Measurements from ENCODE around the gene MRPS15.

MRPS15 gene

DNA sequence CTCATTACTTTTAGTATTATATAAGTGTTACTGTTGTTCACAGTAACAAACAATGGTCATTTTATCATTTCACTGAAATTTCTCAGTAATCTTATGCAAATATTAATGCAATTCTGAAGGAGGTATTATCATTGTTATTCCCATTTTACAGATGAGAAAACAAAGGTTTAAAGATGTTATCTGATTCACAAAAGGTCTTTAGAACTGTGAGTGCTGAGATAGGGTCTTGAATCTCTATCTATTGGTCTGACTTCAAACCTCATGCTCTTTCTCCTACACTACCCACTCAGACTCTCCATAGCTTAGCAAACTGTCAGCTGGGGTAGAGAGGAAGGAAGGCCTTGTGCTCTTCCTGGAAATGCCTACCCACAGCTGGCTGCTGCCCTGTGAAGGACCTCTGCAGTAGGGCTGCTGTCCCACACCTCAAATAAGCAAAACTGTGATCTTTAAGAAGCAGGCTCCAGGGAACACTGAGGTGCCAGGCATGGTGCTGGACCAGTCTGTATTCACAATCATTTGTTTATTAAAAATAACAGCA is 7.7 kb downstream of the MRPS15 start:
- no peak for DNase-seq

DNA sequence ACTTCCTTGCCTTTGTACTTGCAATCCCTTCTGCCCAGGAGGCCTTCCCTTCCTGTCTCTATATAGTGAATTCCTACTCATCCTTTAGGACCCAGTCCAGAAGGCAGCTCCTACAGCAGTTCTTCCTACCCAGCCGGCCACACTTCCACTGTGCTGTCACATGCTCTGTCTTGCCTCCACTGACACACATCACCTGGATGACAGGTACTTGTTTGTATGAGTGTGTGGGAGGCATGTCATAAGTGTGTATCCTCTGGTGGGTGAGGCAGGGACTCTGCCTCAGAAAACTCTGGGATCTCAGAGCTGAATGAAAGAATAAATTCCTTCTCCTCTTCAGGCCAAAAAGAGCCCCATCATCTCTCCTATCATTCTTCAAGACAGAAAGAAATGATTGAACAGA is 8.8 kb downstream of the MRPS15 start:
- DNase-seq, result no peak

DNA sequence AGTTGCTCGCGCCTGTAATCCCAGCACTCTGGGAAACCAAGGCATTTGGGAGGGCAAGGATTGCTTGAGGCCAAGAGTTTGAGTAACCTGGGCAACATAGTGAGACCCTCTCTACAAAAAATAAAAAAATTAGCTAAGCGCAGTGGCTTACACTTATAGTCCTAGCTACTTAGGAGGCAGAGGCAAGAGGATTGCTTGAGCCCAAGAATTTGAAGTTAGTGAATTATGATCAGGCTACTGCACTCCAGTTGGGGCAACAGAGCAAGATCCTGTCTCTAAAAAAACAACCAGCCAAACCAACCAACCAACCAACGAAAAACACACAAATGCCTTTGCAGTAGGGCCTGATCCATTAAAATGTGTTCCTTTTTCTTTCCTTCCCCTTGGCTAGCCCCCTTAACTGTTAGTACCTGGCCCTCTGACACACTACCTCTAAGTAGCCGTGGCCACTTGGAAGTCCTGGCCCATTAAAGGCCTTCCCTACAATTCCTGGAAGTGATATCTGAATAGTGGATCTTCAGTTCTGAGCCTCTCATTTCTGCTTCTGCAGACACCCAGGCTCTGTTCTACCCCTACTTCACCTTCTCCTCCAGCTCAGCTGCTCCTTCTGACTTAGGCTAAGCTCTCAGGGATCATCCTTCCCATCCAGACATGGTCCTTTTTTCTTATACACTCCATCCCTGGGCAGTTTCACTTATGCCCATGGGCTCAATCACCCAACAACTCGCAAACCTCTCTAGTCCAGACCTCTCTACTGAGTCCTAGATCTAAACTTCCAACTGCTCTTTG is 10.4 kb downstream of the MRPS15 start:
- DNase-seq, result no peak

DNA sequence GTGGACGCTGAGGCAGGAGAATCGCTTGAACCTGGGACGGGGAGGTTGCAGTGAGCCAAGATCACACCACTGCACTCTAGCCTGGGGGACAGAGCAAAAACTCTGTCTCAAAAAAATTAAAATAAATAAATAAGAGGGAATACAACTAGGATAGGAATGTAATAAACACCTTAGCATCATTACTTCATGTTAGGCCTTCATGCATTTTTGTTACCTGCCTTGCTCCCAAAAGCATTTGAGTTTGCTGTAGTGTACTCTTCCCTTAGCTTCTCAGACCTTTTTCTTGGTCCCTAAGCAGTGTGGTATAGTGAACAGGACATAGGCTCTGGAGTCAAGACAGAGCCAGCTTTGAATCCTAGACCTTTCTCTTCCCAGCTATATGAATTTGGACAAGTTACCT is 11.1 kb downstream of the MRPS15 start:
- DNase-seq, result no peak

DNA sequence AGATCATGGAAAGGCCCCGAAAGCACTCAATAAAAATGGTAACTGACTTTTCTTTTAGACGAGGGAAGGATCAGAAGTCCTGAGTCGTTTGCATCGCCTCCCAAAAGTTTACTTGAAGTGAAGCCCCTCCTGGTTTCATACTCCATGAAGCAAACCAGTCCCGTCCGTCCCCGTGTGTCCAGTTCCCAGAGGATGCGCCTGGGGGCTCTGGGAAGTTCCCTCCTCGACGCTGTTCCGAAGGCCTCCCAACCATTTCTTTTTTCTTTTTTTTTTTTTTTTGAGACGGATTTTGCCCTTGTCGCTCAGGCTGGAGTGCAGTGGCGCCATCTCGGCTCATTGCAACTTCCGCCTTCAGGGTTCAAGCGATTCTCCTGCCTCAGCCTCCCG is 13.3 kb downstream of the MRPS15 start:
- no peak for DNase-seq

DNA sequence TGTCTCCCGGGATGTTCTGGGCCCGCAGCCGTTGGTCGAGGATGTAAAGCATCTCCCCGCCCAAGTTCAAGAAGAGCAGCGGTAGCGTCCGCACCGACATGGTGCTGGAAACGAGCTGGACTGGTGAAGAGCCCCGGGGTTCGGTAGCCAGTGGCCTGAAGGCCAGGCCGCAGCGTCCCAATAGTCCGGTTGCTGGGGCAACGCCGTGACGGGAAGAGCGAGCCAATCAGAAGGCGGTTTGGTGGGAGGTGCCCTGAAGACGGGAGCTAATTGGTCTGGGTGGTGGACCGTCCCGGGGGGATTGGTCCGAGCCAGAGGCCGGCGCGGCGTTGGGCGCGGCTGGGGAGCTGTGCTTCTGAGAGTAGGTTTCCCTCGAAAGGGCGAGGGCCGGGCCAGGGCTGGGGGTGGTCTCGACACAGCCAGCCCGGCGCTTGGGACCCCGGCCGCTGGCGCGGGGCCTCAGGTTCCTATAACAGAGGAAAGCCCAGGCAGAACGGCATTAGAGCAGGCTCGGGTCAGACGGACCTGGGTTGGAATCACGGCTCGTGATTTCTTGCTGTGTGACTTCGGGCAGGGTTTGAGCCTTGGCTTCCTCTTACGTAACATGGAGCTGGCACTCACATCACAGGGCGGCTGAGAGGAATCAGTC is 13.8 kb downstream of the MRPS15 start, which contains the start of gene OSCP1:
Gene OSCP1, minus strand, starts transcription at position 182 of the 649 bp plus-strand sequence. Its CDS starts 82 bp downstream, at position 100.
- DNase-seq, result peak; percentile 82

DNA sequence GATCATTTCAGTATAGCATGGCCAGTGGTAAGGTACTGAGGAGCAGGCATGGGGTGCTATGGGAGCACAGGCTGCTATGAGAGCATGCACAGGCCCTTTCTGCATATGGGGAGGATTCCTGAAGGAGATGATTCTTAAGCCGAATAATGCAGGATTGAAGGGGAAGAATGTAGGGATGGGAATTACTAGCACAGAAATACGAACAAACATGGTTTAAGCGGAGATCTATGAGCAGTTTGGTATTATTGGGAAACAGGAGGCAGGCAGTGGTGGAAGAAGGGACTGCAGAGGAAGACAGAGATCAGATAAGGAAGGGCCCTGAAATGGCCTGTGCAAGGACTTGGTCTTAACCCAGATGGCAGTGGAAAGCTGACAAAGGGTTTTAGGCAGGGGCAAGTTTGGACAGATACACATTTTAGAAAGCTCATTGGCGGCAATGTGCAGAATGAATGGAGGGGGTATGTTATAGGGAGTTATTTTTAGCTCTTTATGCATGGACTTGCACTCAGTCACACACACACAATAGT is 15.6 kb downstream of the MRPS15 start:
- DNase-seq, result no peak

DNA sequence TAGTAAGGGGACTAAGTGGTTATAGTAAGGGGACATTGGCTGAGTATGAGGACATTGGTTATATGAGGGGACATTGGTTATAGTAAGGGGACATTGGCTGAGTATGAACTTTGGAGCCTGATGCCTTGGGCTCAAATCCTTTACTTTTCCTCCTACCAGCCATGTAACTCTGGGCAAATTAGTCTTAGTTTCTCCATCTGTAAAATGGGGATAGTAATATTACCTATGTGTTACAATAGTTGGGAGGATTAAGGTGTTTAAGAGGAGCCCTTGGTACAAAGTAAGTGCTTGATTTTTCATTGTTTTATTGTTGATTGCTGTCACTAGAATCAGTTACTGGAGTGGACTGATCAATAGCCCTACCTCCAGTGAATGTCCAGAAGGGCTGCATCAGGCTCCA is 16.7 kb downstream of the MRPS15 start:
- no peak for DNase-seq

DNA sequence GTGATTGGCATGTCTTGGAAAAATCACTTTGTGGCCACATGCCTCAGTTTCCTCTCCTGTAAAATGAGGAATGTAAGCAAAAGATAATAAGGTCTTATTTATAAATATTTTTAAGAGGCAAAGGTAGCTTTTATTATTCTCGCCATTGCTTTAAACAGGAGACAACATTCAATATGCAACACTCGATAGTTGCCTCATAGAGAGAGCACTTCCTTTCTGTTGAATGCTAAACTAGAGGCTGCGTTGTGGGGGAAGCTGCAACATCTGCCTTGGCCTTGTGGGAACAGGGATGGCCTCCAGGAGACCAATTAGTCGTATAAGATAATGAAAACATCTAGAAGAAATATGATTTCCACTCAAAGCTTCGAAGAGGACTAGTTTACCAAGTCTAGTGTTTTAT is 17.4 kb downstream of the MRPS15 start:
- DNase-seq, result no peak

DNA sequence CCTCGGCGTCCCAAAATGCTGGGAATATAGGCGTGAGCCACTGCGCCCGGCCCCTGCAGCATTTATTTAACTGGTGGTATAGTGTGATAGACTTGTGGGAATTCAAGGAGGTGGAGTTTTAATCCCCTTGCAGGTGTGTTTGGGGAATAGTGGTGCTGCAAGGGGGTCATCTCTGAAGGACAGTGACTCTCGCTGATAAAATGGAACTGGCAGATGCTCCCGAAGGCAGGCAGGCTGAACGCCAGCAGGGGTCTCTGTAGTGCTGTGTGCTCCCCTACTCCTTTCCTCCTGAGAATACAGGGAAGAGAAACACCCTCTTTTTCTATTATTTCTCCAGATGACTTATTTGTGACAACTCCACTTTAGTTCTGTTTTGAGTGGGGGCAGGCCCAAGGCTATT is 17.9 kb downstream of the MRPS15 start:
- DNase-seq, result no peak

DNA sequence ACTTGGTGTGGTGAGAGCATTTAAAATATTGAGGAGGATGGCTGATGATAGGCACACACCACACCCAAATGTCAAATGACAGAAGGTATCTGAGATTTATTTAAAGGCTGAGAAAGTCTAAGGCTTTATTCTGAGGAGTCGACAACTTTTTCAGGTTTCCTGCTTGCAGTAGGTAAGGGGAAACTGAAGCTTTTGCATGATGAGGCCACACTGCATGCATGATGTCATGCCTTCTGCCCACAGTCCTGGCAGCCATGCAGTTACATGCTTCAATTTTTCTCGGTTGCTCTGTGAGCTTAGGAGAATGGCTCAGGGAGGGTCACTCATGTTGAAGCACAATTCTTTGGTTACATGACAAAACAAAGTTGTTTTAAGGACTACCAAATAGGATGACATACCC is 20.9 kb downstream of the MRPS15 start:
- DNase-seq, result no peak

DNA sequence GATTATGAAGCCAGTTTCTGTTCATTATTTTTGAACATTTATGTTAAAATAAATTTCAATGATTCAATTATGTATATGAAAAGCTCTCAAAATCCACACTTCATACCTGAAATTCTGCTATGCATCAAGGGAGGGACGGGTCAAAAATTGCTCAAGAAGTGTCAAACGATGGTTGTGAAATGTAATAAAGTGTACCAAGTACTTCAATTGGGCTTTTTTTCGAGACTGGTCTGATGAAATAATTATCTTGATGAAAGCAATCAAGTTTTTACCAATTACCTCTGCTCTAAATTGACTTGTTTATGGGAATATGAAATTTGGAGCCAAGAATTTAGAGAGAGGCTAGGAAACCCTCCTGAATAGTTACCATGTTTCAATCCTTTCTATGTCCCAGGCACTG is 21.8 kb downstream of the MRPS15 start:
- DNase-seq, result no peak

DNA sequence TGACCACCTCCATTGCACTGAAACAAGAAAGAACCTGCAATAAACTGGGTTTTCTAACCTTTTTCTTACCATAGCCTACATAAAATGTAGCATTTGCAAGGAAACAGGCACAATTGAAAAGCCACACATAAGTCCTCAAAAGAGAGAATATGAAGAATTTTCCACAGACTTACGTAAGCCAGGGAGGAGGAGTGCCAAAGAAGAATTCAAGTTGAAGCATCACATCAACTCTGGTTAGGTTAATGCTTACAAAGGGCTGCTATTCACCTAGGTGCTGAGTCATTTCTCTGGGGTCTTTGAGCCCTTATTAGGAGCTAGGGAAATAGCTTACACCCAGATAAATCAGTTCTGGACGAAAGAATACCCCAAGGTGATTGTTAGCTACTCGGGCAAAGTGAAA is 23.5 kb downstream of the MRPS15 start:
- DNase-seq, result no peak

DNA sequence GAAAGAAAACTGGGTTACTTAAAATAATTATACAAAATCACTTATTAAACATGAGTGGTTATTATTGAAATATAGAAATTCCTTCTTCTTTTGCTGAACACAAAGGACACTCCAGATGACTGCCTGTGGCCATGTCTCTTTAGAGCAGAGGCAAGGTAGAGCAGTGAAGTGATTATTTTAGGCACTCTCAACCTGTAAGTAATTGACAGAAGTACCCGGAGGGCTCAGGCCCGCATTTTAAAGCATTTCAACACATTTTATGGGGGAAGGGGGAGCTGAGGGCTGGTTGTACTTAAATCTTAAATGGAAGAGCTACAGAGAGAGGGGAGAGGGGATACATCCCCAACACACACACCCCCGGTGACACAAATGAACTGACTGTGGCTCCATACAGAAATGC is 24.1 kb downstream of the MRPS15 start:
- DNase-seq, result no peak

DNA sequence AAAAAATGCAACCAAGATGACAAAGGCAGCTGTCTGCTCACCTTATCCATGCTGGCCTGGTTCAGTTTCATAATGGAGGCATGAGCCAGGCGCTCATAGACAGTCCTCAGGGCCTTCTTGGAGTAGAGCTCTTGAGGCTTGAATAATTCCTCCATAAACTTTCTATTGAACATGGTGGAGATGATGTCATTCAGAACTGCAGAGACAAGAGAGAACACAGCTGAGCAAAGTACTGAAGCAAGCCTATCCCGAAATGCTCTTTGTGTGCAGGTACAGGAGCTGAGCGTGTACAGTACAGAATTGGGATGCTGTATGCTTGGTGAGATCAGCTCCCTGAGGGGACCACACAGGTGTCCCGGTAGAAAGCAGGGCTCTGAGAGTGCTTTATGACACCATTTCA is 25.5 kb downstream of the MRPS15 start:
- DNase-seq, result no peak

DNA sequence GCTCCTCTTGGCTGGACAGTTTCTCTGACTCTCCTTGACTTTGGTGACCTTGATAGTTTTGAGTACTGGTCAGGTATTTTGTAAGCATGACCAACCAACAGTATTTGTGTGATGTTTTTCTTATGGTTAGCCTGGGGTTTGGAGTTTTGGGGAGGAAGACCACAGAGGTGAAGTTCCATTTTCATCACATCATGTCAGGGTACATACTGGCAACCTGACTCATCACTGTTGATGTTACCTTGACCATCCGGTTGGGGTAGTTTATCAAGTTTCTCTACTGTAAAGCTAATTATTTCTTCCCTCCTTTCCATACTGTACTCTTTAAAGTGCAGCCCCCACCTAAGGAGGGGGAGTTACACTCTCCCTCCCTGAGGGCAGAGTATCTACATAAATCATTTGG is 27.4 kb downstream of the MRPS15 start:
- no peak for DNase-seq

DNA sequence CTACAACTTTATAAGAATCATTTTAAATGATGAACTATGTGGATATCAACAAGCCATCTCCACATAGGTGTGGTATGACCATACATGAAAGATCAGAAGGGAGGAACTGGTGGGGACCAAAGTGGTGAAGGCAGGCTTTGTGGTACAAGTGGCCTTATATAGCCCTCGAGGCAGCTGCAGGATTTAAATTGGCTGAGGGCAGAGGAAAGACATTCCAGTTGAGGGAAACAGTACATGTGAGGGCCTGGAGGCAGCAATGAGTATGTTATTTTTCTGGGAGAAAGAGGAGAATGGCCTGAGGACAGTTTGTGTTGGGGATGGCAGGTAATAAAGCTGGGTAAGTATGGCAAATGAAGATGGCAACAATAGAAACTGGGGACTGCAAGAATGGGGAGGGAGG is 31.1 kb downstream of the MRPS15 start:
- no peak for DNase-seq

DNA sequence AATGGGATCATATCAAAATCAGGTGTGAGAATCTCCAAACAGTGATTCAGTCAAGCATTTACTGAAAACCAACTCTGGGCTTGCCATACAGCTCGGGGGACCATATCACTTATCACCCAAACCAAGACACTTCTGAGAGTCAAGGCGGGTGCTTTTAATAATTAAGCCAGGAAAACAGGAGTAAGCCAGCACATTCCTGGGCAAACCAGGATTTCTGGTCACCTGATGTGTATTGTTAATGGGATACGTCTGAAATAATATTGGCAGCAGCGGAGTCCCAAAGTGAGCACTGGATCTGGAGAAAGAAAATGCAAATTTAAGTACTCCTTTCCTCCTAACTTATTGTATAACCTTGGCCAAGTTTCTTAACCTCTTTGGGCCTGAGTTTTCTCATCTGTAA is 31.6 kb downstream of the MRPS15 start:
- no peak for DNase-seq

DNA sequence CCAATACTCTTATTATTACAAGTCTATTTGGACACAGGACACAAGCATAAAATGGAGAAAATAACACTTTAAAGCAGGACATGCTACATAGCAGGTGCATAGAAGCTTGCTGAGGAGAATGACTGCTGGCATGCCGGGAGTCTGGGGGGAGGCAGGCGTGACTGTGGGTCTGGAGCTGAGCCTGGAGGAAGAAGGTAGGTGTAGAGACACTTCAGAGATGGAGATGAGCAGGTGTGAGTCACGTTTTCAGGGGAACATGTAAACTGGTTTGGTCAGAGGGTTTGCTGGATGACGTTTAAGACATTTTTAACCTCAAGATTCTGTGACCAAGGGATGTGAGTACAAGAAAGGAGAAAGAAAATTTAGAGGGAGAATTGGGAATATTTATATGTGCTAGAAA is 38.4 kb downstream of the MRPS15 start:
- DNase-seq, result no peak

DNA sequence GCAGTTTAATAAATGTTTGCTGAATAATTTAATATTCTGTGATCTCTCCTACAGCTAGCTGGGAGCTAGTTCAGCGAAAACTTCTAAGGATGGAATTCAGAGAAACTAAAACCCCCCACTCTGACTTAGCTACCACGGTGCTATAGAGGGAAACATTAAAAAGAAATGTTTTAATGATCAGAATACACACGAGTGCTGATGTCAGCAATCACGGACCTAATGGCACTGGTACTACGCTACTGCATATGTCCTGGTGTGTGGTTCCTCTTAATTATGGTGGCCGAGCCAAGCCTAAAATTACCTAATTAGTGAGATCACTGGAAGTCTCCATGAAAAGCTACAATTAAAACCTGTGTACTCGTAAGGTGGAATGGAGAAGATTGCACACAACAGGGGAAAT is 42.5 kb downstream of the MRPS15 start:
- DNase-seq, result no peak

DNA sequence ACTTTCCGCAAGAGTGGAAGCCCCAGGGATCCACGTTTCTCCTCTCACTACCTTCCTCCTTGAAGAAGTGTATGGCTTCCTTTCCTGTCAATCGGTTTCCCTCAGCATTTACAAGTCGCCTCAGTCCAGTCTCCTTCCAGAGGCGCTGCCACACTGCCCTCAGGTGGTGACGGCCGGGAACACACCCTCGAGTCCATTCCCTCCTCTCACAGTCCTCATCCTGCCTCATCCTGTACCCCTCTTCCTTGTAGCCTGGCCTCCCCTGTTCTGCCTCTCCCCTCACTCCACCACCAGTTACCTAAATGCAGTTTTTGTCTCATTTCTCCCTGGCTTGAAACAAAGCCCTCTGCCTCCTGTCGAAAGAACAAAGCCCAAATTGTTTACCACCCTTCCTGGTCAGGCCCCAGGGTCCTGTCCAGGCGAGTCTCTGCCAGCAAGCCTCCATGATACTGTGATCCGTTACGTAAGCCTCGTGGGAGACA is 43.3 kb downstream of the MRPS15 start:
- peak; percentile 92 for DNase-seq

DNA sequence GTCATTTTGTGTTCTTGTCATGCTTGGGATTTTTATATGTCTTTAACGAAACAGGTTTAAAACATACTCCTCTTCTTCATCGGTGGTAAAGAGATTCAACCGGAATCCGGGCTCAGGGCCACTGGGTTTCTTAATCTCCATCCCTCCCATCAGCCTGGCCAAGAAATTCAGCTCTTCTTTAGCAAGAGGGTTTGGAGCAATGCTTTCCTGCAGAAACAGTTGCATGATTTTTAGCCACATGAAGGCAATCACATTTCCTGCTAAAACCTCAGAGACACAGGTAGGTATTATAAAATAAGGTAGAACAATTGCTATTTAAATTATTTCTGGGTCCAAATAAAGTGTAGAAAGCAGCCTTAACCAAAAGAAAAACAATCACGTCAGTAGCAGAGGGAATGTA is 43.8 kb downstream of the MRPS15 start:
- DNase-seq, result no peak

DNA sequence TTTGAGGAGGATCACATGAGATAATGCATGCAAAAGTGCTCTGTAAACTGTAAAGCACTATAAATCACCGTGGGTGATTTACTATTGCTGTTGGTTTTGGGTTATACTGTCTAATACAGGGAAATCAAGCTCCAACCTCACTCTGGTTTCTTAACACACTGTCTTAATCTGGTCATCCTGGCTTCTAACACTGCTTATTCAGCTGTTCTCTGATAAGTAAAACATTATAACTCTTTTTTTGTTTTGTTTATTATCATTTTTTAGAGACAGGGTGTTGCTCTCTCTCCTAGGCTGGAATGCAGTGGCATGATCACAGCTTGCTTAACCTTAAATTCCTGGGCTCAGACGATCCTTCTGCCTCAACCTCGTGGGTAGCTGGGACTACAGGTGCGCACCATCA is 44.6 kb downstream of the MRPS15 start:
- no peak for DNase-seq

DNA sequence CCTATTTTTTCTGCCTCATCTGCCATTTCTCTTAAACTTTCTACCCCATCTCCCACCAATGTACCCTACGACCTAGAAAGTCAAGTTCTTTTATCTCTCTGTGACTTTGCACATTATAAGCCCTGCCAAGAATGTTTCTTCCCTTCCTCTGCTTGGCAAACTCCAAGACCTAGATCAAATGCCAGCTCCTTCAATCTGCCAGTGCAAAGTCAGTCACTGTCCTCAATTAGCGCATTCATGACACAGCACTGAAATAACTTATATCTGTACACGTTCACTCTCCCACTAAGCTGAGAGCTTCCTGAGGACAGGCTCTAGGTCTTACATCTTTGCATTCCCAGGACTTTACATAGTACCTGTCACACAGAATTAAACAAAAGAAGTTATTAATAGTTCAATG is 45.0 kb downstream of the MRPS15 start:
- no peak for DNase-seq

All from activated CD4-positive, alpha-beta T cell treated with anti-CD3 and anti-CD28 coated beads, Interleukin-2, amount 50 U/mL, for 1 hour (primary cell).